ACHN (cell line): ENCODE results near the gene DSP.

ENCODE experiments used
- DNase-seq: peaks from one replicate; pipeline ENCODE4 v3.0.0-alpha.2; 2015
- in situ Hi-C: cut with HindIII; loops from 2 replicates; pipeline ENCODE4 v1.10.0; 2017; ENCODE audit warnings: low sequenced_read_pairs, low pct_ligation_motif_present, low pct_unique_long_range_greater_than_20kb

Gene DSP

DNA sequence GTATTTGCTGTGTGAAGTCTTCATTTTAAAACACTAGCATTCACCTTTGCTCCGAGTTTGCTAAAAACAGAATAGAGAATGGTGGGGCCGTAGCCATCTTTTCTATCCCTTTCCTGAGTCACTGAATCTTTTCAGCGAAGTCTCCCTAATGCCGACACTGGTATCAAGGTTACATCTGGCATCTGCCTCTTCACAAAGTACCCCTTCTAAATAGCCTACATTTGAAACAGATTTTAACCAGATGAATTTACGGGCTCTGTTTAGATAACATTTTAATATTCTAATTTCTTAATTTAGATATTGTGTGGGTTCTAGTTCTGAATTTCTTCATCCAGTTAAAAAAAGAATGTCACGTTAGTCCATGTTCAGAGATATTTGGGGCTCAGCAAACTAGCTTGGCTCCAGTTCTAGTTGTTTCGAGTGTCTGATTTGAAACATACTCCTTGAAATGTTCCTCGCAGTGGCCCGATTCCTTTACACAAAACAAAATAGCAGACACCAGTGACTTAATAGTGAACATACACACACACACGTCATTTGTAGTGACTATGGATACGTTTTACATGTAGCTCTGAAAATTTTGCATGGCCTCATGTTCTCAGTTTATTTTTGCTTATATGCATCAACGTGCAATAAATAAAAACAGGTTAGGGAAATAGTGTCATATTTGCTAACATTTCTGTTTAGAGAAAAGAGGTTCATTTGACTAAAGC is 15.1 kb downstream of the DSP start:
- in situ Hi-C loops: no loop called here
- no peak for DNase-seq

DNA sequence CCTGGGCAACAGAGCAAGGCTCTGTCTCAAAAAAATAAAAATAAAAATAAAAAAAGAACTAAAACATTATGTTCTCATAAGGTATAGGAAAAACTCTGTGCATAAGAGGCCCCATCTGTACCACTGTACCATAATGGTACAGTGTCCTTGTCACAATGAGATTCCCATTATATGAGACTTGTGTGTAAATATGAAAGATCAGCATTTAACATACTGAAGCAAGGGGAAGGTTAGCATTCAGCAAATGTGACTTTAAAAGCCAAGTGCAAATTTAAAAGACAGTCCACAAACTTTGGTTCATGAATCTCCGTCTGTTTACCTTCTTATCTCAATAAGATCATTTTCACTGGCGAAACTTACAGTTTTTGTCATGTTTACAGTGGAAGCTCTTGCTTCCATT is 16.2 kb downstream of the DSP start:
- in situ Hi-C loops: no loop called here
- no peak for DNase-seq

DNA sequence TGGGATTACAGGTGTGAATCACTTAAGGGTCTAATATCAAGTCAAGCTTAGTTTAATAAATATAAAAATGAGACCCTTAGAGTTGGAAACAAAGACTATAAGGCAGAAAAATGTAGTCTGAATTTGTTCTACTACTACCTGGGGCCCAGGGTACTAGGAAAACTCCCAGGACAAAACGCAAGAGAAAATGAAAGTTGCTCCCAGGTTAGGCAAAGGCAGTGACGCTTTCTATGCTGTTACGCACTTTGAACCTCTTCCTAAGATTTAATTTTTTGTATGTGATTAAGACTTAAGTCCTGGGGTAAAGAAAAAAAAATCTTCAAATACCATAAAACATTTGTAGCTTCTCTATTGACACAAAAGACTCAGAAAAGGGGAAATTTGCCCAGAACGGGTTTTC is 17.3 kb downstream of the DSP start:
- no peak for DNase-seq
- in situ Hi-C loops: no loop called here

DNA sequence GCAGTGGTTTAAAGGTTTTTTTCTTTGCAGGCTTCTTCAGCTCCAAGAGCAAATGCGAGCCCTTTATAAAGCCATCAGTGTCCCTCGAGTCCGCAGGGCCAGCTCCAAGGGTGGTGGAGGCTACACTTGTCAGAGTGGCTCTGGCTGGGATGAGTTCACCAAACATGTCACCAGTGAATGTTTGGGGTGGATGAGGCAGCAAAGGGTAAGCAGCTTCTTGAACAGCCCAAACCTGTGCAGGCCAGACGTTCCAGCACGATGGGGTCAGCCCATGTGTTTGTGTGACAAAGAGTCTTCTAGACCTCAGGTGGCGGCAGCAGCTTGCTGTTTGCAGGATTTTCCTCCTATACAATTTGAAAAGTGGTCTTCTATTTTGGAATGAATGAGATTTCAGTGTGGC is 17.7 kb downstream of the DSP start:
- in situ Hi-C loops: no loop called here
- DNase-seq: no peak

DNA sequence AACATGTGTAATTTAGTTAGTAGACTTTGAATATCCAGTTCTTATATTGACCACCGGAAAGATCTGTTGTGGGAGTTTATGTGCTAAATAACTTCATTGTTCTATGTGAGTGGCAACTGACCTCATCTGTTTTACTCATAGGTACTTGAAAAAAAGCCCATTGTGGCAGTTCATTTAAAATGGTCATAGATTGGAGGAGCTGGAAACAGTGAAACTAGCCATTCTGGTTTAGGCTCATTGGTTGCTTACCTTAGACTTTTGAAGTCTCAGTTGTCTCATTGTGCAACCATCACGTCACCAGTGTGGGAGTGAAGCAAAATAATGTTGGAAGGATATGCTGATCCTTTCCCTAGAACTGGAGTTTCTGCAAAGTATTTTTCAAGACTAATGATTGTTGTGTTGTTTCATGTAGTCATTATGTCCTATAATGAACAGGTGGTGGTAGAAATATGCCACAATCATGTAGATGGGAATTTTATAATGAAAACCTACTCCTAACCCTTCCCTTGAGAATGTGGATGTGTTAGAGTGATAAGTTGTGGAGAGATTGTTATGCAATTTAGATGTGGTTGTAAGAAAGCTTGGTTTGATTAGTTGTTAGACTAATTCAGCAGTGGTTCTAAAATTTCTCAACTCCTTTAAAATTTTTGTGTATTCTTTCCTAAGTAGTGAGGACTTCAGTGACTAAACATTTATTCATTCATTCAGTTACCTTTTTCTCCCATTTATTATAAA is 18.3 kb downstream of the DSP start:
- in situ Hi-C loops: no loop called here
- no peak for DNase-seq

DNA sequence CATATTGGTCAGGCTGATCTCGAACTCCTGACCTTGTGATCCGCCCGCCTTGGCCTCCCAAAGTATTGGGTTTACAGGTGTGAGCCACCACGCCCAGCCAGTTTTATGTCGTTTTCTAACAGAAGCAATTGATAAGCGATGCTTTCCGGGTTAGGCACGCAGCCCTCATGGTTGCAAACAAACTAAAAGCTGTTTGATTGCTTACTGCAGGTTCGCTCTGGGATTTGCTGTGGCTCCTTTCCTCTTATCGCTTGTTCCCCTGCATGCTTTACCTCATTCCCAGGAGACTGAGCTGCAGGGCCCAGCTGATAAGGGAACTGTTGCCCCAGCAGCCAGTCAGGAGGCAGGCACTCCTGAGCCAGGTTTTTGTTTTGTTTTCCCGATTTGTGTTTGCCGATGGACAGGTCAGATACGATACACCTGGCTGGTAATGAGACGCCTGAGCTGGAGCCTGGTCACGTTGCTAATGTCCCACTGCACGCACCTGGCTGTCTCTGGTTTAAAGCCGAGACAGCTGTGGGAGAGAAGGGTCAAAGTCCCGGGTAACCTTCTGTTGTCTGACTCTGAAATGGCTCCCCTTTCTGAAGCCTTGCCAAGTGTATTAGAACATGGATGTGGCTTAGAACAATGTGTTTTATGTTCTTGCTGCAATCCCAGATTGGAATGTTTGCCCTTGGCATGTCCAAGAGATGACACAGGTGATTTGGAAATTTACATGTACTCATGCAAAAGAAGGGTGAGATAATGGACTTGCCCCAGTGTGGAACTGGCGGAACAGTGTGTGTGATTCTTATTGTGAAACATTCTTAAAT is 19.9 kb downstream of the DSP start:
- DNase-seq: no peak
- in situ Hi-C loops: no loop called here

DNA sequence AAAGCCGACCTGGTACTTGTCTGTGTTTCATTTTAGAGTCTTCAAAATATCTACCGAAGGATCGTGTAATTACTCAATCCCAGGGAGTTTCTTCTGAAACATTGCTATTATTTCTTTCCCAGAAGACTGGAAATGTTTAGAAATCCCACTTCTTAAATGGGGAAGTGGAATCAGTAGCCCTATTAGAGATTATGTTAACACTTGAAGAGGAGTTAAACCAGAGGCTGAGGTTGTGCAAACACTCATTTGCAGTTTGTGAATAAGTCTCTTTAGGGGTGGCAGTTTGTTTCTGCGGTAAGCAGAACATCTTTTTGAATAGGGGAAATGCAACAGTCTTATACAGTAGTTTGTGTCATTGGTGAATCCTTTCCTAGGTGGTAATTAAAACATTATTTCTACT is 21.3 kb downstream of the DSP start:
- in situ Hi-C loops: no loop called here
- no peak for DNase-seq

DNA sequence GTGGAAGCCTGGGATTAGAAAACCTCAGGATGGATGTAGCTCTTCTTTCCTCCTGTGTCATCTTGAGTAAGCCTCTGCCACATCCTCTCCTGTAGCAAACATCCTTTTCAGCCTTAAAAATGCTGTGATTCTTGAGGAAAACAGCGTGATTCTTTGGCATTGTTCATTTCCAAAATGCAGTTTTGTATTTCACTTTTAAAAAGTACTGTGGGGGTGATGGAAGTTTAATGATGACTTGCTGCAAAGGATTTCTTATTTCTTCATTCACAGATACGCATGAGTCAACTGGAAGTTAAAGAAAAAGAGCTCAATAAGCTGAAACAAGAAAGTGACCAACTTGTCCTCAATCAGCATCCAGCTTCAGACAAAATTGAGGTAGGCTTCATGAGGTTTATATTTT is 24.6 kb downstream of the DSP start:
- no peak for DNase-seq

DNA sequence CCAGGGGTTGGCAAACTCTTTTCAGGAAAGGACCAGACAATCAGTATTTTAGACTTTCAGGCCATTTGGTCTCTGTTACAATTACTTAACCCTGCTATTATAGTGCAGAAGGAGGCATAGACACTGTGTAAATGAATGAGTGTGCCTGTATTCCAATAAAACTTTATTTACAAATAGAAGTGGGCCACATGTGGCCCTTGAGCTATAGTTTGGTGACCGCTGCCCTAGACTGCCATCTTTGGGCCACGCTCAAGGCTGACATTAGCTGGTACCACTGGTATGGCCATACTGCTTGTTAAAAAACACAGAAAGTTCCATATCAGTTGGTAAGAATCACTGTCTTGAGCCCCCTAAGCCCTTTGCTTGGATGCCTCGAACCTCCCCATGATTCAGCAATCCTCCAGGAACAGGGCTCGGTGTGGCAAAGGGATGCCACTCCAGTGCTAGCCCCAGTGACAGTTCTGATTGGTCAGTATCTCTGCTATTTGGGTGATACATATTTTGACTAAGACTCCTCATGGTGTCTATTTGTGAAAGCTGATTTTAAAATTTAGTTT is 25.2 kb downstream of the DSP start:
- in situ Hi-C loops: no loop called here
- no peak for DNase-seq

More for the DNA sequence above, 24.6 kb downstream of the DSP start:
- in situ Hi-C loops: no loop called here

DNA sequence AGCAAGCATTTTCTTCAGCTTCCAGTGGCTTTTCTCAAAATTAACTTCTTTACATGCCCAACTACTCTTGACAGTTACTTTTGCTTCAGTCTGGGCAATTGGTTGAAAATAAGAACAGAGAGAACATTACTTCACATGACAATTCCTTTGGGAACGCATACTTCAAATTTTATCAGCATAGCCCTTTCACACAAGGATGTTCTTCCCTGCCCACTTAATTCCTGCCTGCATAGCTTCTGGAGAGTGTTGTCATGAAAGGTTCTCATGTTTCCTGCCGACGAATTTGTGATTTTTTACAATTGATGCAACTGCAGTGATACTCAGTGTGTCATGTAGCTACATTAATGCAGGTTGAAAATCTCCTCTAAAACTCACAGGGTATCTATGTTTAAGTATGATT is 26.6 kb downstream of the DSP start:
- in situ Hi-C loops: no loop called here
- no peak for DNase-seq

DNA sequence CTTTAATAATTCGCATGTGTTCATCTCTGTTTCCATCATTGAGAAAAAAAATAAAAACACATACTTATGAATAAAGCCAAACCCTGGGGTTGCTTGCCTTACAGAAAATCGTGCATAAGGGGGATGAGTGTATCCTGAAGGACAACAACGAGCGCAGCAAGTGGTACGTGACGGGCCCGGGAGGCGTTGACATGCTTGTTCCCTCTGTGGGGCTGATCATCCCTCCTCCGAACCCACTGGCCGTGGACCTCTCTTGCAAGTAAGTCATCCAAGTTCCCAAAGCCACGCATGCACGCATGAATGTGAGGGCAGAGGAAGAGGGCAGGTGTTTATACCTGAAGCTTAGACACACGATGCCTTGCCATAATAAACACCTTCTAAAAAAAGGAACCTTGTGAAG is 27.6 kb downstream of the DSP start:
- DNase-seq: no peak
- in situ Hi-C loops: no loop called here

DNA sequence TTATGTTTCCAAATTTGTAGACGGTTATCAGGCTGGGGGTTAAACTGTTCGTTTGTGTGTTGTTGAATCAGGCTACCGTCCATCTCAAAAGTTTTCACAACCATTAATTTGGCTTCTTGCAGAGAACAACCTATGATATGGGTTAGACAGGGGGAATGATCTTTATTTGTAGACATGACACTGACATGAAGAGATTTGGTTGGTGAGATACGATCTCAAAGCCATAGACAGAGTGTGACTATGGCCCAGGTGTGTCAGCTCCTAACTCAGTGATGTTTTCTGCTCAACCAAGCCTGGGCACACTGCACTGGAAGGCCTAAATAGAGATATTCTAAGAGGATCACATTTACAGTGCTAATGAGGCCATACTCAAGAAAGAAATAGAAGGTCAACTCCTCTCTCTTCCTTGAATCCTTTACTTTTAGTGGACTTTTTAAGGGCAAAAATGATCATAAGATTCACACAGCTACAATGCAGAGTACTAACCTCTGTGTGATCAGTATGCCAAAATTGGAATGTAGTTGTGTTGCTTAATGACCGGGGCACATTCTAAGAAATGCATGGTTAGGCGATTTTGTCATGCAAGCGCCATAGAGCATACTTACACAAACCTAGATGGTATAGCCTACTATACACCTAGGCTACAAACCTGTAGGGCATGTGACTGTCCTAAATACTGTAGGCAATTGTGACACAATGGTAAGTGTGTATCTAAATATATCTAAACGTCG is 30.9 kb downstream of the DSP start:
- no peak for DNase-seq
- in situ Hi-C loops: no loop called here

DNA sequence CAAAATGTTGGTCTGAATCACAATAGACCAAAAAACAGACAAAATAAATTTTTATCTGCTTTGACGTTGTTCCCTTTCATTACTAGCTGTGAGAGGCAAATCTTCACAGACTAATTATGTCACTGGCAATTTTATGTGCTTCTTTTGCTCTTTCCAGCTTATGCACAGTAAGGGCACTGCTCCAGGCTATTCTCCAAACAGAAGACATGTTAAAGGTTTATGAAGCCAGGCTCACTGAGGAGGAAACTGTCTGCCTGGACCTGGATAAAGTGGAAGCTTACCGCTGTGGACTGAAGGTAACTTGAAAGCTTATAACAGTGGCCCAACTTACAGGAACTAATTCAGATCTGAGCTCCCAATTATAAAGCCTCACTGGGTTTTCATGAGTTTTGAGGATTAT is 33.0 kb downstream of the DSP start:
- no peak for DNase-seq
- in situ Hi-C loops: no loop called here

DNA sequence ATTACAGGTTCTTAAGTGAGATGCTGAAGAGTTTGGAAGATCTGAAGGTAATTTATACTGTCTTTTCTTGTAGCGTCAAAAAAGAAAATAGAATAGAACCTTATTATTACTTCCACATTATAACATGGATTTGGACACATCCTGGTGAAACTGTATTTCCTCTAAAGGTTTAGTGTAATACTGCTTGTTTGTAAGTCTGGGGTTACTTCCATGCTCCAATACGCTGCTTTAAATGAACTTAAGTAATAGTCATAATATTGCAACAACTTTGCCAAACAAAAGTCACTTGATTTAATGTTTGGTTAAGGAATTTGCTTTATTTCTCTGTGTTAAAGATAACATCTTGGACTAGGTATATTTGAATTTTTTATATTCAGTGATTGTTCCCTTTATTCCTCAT is 37.0 kb downstream of the DSP start:
- DNase-seq: no peak
- in situ Hi-C loops: loop anchor here (25.0 kb wide), 1 partner anchor 291 kb away; no protein-coding TSS in a partner anchor

DNA sequence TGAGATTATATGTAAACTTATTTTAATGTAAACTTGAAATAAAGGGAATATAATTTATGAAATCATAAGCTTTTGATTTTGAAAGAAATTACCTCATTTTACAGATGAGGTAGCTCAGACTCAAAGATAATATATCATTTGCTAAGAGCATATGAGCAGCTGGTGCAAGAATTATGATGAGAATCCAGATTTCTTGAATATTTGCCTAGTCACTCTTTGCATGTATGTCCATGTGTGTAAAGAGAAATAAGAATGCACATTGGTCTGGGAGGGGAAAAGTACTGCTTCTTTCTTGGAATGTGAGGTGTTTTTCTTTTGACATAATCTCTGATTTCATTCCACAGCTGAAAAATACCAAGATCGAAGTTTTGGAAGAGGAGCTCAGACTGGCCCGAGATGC is 37.5 kb downstream of the DSP start:
- in situ Hi-C loops: loop anchor here (25.0 kb wide), 1 partner anchor 292 kb away; no protein-coding TSS in a partner anchor
- no peak for DNase-seq

DNA sequence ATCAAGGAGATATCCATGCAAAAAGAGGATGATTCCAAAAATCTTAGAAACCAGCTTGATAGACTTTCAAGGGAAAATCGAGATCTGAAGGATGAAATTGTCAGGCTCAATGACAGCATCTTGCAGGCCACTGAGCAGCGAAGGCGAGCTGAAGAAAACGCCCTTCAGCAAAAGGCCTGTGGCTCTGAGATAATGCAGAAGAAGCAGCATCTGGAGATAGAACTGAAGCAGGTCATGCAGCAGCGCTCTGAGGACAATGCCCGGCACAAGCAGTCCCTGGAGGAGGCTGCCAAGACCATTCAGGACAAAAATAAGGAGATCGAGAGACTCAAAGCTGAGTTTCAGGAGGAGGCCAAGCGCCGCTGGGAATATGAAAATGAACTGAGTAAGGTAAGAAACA is 38.4 kb downstream of the DSP start:
- DNase-seq: no peak
- in situ Hi-C loops: loop anchor here (25.0 kb wide), 1 partner anchor 293 kb away; no protein-coding TSS in a partner anchor

DNA sequence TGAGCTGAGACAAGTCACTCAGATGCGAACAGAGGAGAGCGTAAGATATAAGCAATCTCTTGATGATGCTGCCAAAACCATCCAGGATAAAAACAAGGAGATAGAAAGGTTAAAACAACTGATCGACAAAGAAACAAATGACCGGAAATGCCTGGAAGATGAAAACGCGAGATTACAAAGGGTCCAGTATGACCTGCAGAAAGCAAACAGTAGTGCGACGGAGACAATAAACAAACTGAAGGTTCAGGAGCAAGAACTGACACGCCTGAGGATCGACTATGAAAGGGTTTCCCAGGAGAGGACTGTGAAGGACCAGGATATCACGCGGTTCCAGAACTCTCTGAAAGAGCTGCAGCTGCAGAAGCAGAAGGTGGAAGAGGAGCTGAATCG is 39.1 kb downstream of the DSP start:
- in situ Hi-C loops: loop anchor here (25.0 kb wide), 1 partner anchor 293 kb away; no protein-coding TSS in a partner anchor
- DNase-seq: no peak

DNA sequence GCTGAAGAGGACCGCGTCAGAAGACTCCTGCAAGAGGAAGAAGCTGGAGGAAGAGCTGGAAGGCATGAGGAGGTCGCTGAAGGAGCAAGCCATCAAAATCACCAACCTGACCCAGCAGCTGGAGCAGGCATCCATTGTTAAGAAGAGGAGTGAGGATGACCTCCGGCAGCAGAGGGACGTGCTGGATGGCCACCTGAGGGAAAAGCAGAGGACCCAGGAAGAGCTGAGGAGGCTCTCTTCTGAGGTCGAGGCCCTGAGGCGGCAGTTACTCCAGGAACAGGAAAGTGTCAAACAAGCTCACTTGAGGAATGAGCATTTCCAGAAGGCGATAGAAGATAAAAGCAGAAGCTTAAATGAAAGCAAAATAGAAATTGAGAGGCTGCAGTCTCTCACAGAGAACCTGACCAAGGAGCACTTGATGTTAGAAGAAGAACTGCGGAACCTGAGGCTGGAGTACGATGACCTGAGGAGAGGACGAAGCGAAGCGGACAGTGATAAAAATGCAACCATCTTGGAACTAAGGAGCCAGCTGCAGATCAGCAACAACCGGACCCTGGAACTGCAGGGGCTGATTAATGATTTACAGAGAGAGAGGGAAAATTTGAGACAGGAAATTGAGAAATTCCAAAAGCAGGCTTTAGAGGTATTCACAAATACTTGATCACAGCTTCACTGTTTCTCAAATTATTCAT is 39.6 kb downstream of the DSP start:
- in situ Hi-C loops: loop anchor here (25.0 kb wide), 1 partner anchor 294 kb away; no protein-coding TSS in a partner anchor

More for the DNA sequence above, 39.6 kb downstream of the DSP start:
- DNase-seq: peak; percentile 24
